Measurements from ENCODE around the gene WASHC1.
"Not testable (repeated sequence)": the region's sequence is repeated elsewhere in the genome, so short reads cannot be mapped to it uniquely, and the experiment has no call there.

Gene WASHC1

DNA sequence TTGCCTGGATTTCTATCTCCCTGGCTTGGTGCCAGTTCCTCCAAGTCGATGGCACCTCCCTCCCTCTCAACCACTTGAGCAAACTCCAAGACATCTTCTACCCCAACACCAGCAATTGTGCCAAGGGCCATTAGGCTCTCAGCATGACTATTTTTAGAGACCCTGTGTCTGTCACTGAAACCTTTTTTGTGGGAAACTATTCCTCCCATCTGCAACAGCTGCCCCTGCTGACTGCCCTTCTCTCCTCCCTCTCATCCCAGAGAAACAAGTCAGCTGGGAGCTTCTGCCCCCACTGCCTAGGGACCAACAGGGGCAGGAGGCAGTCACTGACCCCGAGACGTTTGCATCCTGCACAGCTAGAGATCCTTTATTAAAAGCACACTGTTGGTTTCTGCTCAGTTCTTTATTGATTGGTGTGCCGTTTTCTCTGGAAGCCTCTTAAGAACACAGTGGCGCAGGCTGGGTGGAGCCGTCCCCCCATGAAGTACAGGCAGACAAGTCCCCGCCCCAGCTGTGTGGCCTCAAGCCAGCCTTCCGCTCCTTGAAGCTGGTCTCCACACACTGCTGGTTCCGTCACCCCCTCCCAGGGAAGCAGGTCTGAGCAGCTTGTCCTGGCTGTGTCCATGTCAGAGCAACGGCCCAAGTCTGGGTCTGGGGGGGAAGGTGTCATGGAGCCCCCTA lies 15.0 kb downstream of the WASHC1 start:
- DNase-seq (ENCODE audit: low read depth) = not testable (repeated sequence)

DNA sequence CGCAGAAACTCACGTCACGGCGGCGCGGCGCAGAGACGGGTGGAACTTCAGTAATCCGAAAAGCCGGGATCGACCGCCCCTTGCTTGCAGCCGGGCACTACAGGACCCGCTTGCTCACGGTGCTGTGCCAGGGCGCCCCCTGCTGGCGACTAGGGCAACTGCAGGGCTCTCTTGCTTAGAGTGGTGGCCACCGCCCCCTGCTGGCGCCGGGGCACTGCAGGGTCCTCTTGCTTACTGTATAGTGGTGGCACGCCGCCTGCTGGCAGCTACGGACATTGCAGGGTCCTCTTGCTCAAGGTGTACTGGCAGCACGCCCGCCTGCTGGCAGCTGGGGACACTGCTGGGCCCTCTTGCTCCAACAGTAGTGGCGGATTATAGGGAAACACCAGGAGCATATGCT lies 18.1 kb downstream of the WASHC1 start:
- DNase-seq (ENCODE audit: low read depth) = peak; percentile 29

DNA sequence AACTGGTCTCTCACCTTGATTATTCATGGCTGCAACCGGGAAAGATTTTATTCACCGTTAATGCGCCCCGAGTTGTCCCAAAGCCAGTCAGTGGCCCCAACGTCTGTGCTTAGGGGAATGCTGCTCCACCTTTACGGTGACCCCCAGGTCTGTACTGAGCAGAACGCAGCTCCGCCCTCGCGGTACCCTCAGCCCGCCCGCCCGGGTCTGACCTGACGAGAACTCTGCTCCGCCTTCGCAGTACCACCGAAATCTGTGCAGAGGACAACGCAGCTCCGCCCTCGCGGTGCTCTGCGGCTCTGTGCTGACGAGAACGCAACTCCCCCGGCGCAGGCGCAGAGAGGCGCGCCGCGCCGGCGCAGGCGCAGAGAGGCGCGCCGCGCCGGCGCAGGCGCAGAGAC lies 18.6 kb downstream of the WASHC1 start:
- DNase-seq (ENCODE audit: low read depth) = not testable (repeated sequence)

DNA sequence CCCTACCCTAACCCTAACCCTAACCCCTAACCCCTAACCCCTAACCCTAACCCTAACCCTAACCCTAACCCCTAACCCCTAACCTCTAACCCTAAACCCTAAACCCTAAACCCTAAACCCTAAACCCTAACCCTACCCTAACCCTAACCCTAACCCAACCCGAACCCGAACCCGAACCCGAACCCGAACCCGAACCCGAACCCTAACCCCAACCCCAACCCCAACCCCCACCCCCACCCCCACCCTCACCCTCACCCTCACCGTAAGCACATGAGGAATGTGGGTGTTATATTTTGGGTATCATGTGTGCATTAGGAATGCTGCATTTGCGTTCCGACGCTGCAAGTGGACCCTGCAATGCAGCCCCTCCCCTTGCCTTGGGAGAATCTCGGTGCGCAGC lies 19.0 kb downstream of the WASHC1 start:
- not testable (repeated sequence) for DNase-seq (ENCODE audit: low read depth)
